ENCODE results near the gene VSX1. TPM values are rescaled to one million over a fixed set of nuclear protein-coding genes. Genes with fewer than 3 reads are reported as not detected.

Gene VSX1
- total and polyA plus RNA-seq, 7 experiments from 2014 or later = not detected

GRCh38 chr20:25035921-25036320, 46.0 kb downstream of the VSX1 start:
- ChIA-PET CTCF (no interaction called here), POLR2A (interaction anchor here (1.0 to 4.1 kb wide), 4 partner anchors 10 to 42 kb away, joined by 3 to 25 read pairs (median 4); partner anchors contain the start of gene ACSS1)
- H3K4me3 ChIP-seq (ENCODE audit: low read length) = peak overlapping the region; percentile 8
- peaks cover 10 to 44% of the 10 kb centered on the region in 2 donors for H3K4me1 ChIP-seq (ENCODE audit: control insufficient read depth in 2 of 2, insufficient read depth in 2 of 2, low read length in 2 of 2)
- H3K9me3 ChIP-seq (ENCODE audit: control insufficient read depth in 2 of 3, low read length in 3 of 3) = no peaks in the 10 kb centered on the region
- H3K4me3 Mint-ChIP-seq = peak overlapping the region; percentile 65 to 82 (median 74)
- peaks cover 28 to 68% (median 53%) of the 10 kb centered on the region in 7 donors for H3K4me1 Mint-ChIP-seq
- peak; percentile 40 for ATAC-seq
- H3K36me3 Mint-ChIP-seq = peaks cover 0 to 14% (median 0%) of the 10 kb centered on the region in 5 donors
- H3K36me3 ChIP-seq (ENCODE audit: control insufficient read depth in 2 of 3, insufficient read depth in 3 of 3, low read length in 3 of 3) = no peaks in the 10 kb centered on the region
- no peaks in the 10 kb centered on the region for H3K27me3 Mint-ChIP-seq
- peak overlapping the region; percentile 61 to 93 (median 88) for H3K27ac Mint-ChIP-seq
- peak in 3 of 9 donors; percentile 16 to 27 (median 21) for DNase-seq
- no peaks in the 10 kb centered on the region for H3K27me3 ChIP-seq (ENCODE audit: control insufficient read depth in 2 of 2, insufficient read depth in 2 of 2, low read length in 2 of 2)
- H3K9me3 Mint-ChIP-seq = no peaks in the 10 kb centered on the region
- intact Hi-C loops (cut with micrococcal nuclease) = no loop called here
- H3K27ac ChIP-seq (ENCODE audit: low read depth, low read length) = peak overlapping the region; percentile 16

DNA sequence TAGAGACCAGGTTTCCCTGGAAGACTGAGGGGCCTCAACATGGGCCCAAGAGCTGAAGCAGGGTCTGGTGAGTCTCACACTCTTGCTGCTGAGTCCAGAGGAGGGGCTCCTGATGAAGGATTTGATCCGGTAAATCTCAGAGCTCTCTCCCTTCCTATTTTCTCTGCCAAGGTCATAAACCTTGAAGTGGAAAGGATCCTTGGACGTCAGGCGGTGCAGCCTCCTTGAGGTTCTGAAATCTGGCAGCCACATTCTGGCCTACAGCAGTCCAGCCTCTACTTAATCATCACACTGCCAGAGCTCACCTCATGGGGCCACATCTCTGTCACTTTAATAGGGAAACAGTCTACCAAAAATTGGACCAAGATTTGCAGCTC, 48.0 kb downstream of the VSX1 start:
- H3K27ac Mint-ChIP-seq = no peak overlapping the region
- Histone ChIP-seq H3K4me3 (ENCODE audit: low read length) (no peak overlapping the region), H3K36me3 (ENCODE audit: control insufficient read depth in 2 of 3, insufficient read depth in 3 of 3, low read length in 3 of 3) (peaks cover 0 to 18% (median 0%) of the 10 kb centered on the region in 3 experiments), H3K27me3 (ENCODE audit: control insufficient read depth in 2 of 2, insufficient read depth in 2 of 2, low read length in 2 of 2) (no peaks in the 10 kb centered on the region), H3K9me3 (ENCODE audit: control insufficient read depth in 2 of 3, low read length in 3 of 3) (no peaks in the 10 kb centered on the region), H3K27ac (ENCODE audit: low read depth, low read length) (no peak overlapping the region), H3K4me1 (ENCODE audit: control insufficient read depth in 2 of 2, insufficient read depth in 2 of 2, low read length in 2 of 2) (peaks cover 10 to 33% of the 10 kb centered on the region in 2 donors)
- no peak for DNase-seq
- H3K27me3 Mint-ChIP-seq = no peaks in the 10 kb centered on the region
- CTCF ChIA-PET = interaction anchor here (0.6 to 3.7 kb wide), 3 partner anchors 9 to 30 kb away, joined by 3 to 16 read pairs (median 6); no protein-coding TSS in a partner anchor
- intact Hi-C loops (cut with micrococcal nuclease) = no loop called here
- H3K36me3 Mint-ChIP-seq = peaks cover 5 to 24% (median 13%) of the 10 kb centered on the region in 5 donors
- no peak overlapping the region for H3K4me3 Mint-ChIP-seq
- POLR2A ChIA-PET = no interaction called here
- no peak for ATAC-seq
- H3K4me1 Mint-ChIP-seq = peaks cover 28 to 59% (median 55%) of the 10 kb centered on the region in 7 donors
- H3K9me3 Mint-ChIP-seq = no peaks in the 10 kb centered on the region

GRCh38 chr20:25033265-25033923, 48.5 kb downstream of the VSX1 start:
- ATAC-seq (no peak), DNase-seq (no peak)
- H3K36me3 ChIP-seq (ENCODE audit: control insufficient read depth in 2 of 3, insufficient read depth in 3 of 3, low read length in 3 of 3) = peaks cover 0 to 18% (median 0%) of the 10 kb centered on the region in 3 experiments
- Mint-ChIP-seq H3K27me3 (no peaks in the 10 kb centered on the region), H3K9me3 (no peaks in the 10 kb centered on the region), H3K4me1 (peaks cover 28 to 58% (median 50%) of the 10 kb centered on the region in 7 donors), H3K36me3 (peaks cover 5 to 25% (median 13%) of the 10 kb centered on the region in 5 donors), H3K27ac (no peak overlapping the region), H3K4me3 (no peak overlapping the region)
- ChIA-PET POLR2A (no interaction called here), CTCF (interaction anchor here (3.7 kb wide), 1 partner anchor 31 kb away, joined by 16 read pairs; no protein-coding TSS in a partner anchor)
- no peak overlapping the region for H3K27ac ChIP-seq (ENCODE audit: low read depth, low read length)
- H3K4me3 ChIP-seq (ENCODE audit: low read length) = no peak overlapping the region
- no peaks in the 10 kb centered on the region for H3K9me3 ChIP-seq (ENCODE audit: control insufficient read depth in 2 of 3, low read length in 3 of 3)
- no peaks in the 10 kb centered on the region for H3K27me3 ChIP-seq (ENCODE audit: control insufficient read depth in 2 of 2, insufficient read depth in 2 of 2, low read length in 2 of 2)
- intact Hi-C loops (cut with micrococcal nuclease) = no loop called here
- peaks cover 10 to 28% of the 10 kb centered on the region in 2 donors for H3K4me1 ChIP-seq (ENCODE audit: control insufficient read depth in 2 of 2, insufficient read depth in 2 of 2, low read length in 2 of 2)

DNA sequence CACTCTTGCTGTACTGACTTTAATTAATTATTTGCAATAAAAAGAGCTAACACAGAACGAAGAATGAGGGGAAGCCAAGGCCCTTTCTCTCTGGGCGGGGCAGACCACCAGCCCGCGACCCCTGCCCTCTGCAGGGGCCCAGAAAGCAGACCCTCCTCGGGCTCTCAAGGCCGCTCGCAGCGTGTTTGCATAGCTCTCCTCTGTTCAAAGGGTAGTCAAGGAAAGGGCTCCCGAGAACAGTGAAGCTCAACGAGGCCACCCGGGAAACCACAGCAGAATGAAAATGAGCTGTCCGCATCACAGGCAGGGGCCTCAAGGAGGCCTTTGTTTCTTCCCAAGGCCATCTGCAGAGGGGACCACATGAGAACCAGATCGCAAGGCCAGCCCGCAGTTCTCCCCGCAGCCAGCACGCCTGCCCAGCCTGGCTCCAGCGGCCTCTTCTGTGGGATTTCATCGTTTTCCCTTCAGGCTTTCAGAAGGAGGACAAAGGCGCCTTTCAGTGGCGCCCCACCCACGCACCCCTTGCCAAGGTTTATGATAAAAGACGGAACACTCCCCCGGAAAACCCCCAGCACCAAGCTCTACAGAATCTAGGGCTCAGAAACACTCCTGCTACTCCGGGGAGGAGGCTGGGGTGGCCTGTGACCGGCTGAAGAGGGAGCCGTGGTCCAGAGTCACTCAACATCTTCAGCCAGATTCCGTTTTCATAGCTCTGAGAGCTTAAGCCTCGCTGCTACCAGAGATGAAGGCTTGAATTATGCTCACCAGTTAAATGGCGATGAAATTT, 49.3 kb downstream of the VSX1 start:
- H3K4me1 ChIP-seq (ENCODE audit: control insufficient read depth in 2 of 2, insufficient read depth in 2 of 2, low read length in 2 of 2) = peaks cover 10 to 22% of the 10 kb centered on the region in 2 donors
- Mint-ChIP-seq H3K27me3 (no peaks in the 10 kb centered on the region), H3K9me3 (no peaks in the 10 kb centered on the region), H3K27ac (no peak overlapping the region), H3K36me3 (peaks cover 5 to 29% (median 13%) of the 10 kb centered on the region in 5 donors), H3K4me3 (no peak overlapping the region), H3K4me1 (peaks cover 23 to 55% (median 42%) of the 10 kb centered on the region in 7 donors)
- no peak for ATAC-seq
- POLR2A ChIA-PET = no interaction called here
- H3K27me3 ChIP-seq (ENCODE audit: control insufficient read depth in 2 of 2, insufficient read depth in 2 of 2, low read length in 2 of 2) = no peaks in the 10 kb centered on the region
- intact Hi-C loops (cut with micrococcal nuclease) = no loop called here
- H3K27ac ChIP-seq (ENCODE audit: low read depth, low read length) = no peak overlapping the region
- peaks cover 0 to 18% (median 0%) of the 10 kb centered on the region in 3 experiments for H3K36me3 ChIP-seq (ENCODE audit: control insufficient read depth in 2 of 3, insufficient read depth in 3 of 3, low read length in 3 of 3)
- CTCF ChIA-PET = interaction anchor here (3.7 kb wide), 1 partner anchor 31 kb away, joined by 16 read pairs; no protein-coding TSS in a partner anchor
- H3K9me3 ChIP-seq (ENCODE audit: control insufficient read depth in 2 of 3, low read length in 3 of 3) = no peaks in the 10 kb centered on the region
- H3K4me3 ChIP-seq (ENCODE audit: low read length) = no peak overlapping the region
- no peak for DNase-seq

- no peaks in the 10 kb centered on the region for H3K27me3 Mint-ChIP-seq
- peaks cover 6 to 34% (median 14%) of the 10 kb centered on the region in 5 donors for H3K36me3 Mint-ChIP-seq
- H3K27me3 ChIP-seq (ENCODE audit: control insufficient read depth in 2 of 2, insufficient read depth in 2 of 2, low read length in 2 of 2) = no peaks in the 10 kb centered on the region
- no peak overlapping the region for H3K4me3 Mint-ChIP-seq
- DNase-seq (no peak), ATAC-seq (no peak)
- ChIA-PET CTCF (interaction anchor here (3.7 kb wide), 1 partner anchor 32 kb away, joined by 16 read pairs; no protein-coding TSS in a partner anchor), POLR2A (no interaction called here)
- no peak overlapping the region for H3K27ac ChIP-seq (ENCODE audit: low read depth, low read length)
- no peak overlapping the region for H3K4me3 ChIP-seq (ENCODE audit: low read length)
- H3K9me3 ChIP-seq (ENCODE audit: control insufficient read depth in 2 of 3, low read length in 3 of 3) = no peaks in the 10 kb centered on the region
- no peaks in the 10 kb centered on the region for H3K9me3 Mint-ChIP-seq
- intact Hi-C loops (cut with micrococcal nuclease) = no loop called here
- H3K27ac Mint-ChIP-seq = no peak overlapping the region
- H3K4me1 Mint-ChIP-seq = peaks cover 17 to 55% (median 42%) of the 10 kb centered on the region in 7 donors
- peaks cover 14 to 16% of the 10 kb centered on the region in 2 donors for H3K4me1 ChIP-seq (ENCODE audit: control insufficient read depth in 2 of 2, insufficient read depth in 2 of 2, low read length in 2 of 2)
- peaks cover 0 to 18% (median 0%) of the 10 kb centered on the region in 3 experiments for H3K36me3 ChIP-seq (ENCODE audit: control insufficient read depth in 2 of 3, insufficient read depth in 3 of 3, low read length in 3 of 3)
Observed at GRCh38 chr20:25032065-25032477, 49.9 kb downstream of the VSX1 start.

DNA sequence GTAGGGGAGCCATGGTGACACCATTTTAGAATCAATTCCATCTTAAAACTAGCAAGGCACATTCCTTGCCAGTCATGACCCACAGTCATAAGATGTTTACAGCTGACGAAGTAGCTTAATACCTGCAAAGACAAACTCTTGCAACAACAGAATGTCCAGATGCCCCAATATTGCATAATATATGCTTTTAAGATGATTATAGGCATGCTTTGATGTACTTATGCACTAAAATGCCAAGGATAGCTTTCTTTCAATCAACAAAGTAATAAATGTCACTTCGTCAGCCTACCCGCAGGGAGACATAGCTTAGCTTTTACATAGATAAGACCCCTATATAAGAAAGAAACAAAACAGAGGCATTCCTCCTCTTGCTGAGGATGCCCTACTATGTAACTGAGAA, 50.7 kb downstream of the VSX1 start:
- Histone ChIP-seq H3K4me1 (ENCODE audit: control insufficient read depth in 2 of 2, insufficient read depth in 2 of 2, low read length in 2 of 2) (peaks cover 7 to 8% of the 10 kb centered on the region in 2 donors), H3K4me3 (ENCODE audit: low read length) (no peak overlapping the region), H3K27ac (ENCODE audit: low read depth, low read length) (no peak overlapping the region), H3K9me3 (ENCODE audit: control insufficient read depth in 2 of 3, low read length in 3 of 3) (no peaks in the 10 kb centered on the region), H3K27me3 (ENCODE audit: control insufficient read depth in 2 of 2, insufficient read depth in 2 of 2, low read length in 2 of 2) (no peaks in the 10 kb centered on the region), H3K36me3 (ENCODE audit: control insufficient read depth in 2 of 3, insufficient read depth in 3 of 3, low read length in 3 of 3) (peaks cover 0 to 21% (median 0%) of the 10 kb centered on the region in 3 experiments)
- H3K27me3 Mint-ChIP-seq = no peaks in the 10 kb centered on the region
- H3K36me3 Mint-ChIP-seq = peaks cover 6 to 35% (median 14%) of the 10 kb centered on the region in 5 donors
- intact Hi-C loops (cut with micrococcal nuclease) = no loop called here
- no peak for DNase-seq
- H3K9me3 Mint-ChIP-seq = no peaks in the 10 kb centered on the region
- ChIA-PET CTCF (interaction anchor here (3.7 kb wide), 1 partner anchor 33 kb away, joined by 16 read pairs; no protein-coding TSS in a partner anchor), POLR2A (no interaction called here)
- no peak overlapping the region for H3K4me3 Mint-ChIP-seq
- ATAC-seq = no peak
- no peak overlapping the region for H3K27ac Mint-ChIP-seq
- peaks cover 11 to 50% (median 38%) of the 10 kb centered on the region in 7 donors for H3K4me1 Mint-ChIP-seq

All from naive thymus-derived CD4-positive, alpha-beta T cell (primary cell).